SK-N-MC (cell line): ENCODE measurements around the gene NEU2.

Source experiments
- EZH2 ChIP-seq: fragments of 200-600 bp; sonication (generic); IDR thresholded peaks from one replicate; pipeline ENCODE4 v1.6.1; 2017; ENCODE audit warnings: antibody characterized with exemption
- POLR2AphosphoS5 ChIP-seq: IDR thresholded peaks from 2 replicates; pipeline ENCODE4 v1.6.1; 2012; ENCODE audit warnings: mild to moderate bottlenecking, low read depth, low read length, borderline replicate concordance

GRCh38 chr2:233072838-233073237, 40.4 kb downstream of the NEU2 start:
- TF ChIP-seq POLR2AphosphoS5 = no peak
- TF ChIP-seq EZH2 = no peak
